AG10803 (cell line): ENCODE results near the gene OGFOD2.

Source experiments
- DNase-seq: peaks from one replicate; pipeline ENCODE4 v3.0.0; 2010; ENCODE audit warnings: low read depth
- H3K4me3 ChIP-seq: 2 replicates; pipeline ENCODE4 v1.5.1; 2011; ENCODE audit warnings: mild to moderate bottlenecking, low read length, control low read depth
- CTCF ChIP-seq: conservative IDR thresholded peaks from 2 replicates; pipeline ENCODE4 v1.5.1; 2011; ENCODE audit warnings: mild to moderate bottlenecking, low read length, control low read depth, inconsistent platforms

OGFOD2 gene

GRCh38 chr12:122985338-122986257, 10.6 kb downstream of the OGFOD2 start:
- TF ChIP-seq CTCF = no peak
- no peak overlapping the region for H3K4me3 ChIP-seq
- no peak for DNase-seq

GRCh38 chr12:122986258-122986871, 11.3 kb downstream of the OGFOD2 start:
- no peak overlapping the region for H3K4me3 ChIP-seq
- no peak for TF ChIP-seq CTCF
- no peak for DNase-seq

- DNase-seq = no peak
- no peak for TF ChIP-seq CTCF
- H3K4me3 ChIP-seq = no peak overlapping the region
Measured at GRCh38 chr12:122987086-122987951, 12.3 kb downstream of the OGFOD2 start.

GRCh38 chr12:122988036-122988435, 13.0 kb downstream of the OGFOD2 start:
- no peak for DNase-seq
- no peak for TF ChIP-seq CTCF
- H3K4me3 ChIP-seq = no peak overlapping the region

- no peak for DNase-seq
- H3K4me3 ChIP-seq = no peak overlapping the region
- no peak for TF ChIP-seq CTCF
Measured at GRCh38 chr12:122988612-122989212, 13.7 kb downstream of the OGFOD2 start.

GRCh38 chr12:122989225-122989839, 14.3 kb downstream of the OGFOD2 start:
- TF ChIP-seq CTCF = no peak
- DNase-seq = no peak

More at GRCh38 chr12:122989225-122989839, 14.3 kb downstream of the OGFOD2 start:
- no peak overlapping the region for H3K4me3 ChIP-seq
